ENCODE measurements around the gene RAB22A.

DNA sequence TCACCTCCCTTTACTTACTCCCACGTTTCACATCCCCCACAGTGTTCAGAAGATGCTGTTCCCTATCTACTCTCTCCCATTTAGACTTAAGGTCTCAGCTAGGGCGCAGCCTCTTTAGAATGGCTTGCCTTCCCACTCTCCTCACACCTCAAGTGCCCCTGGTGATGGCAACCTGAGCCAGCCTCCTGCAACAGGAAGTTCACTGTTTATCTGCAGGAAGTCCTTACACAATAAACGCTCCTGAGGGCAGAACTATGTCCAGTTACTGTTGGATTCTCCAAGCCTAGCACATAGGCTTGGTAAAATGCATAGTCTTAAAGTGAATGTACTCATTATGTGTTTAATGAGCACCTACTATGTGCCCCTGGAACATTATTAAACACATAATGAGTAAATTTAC, 21.9 kb upstream of the RAB22A start:
- TF ChIP-seq POLR2AphosphoS5 (IDR thresholded peaks at IDR 0.05; ENCODE audit: borderline replicate concordance, low read depth, low read length), result no peak
- TF ChIP-seq EZH2 (IDR thresholded peaks at IDR 0.05), result no peak
- no peak for TF ChIP-seq FOXP2 (optimal IDR thresholded peaks at IDR 0.05; ENCODE audit: control extremely low read depth, extremely low read length, insufficient read depth)
